NCI-H82 treated with DMSO at 0.1 percent for 48 hours (cell line): ENCODE results near the gene RANBP3.
"Not testable (repeated sequence)": the region's sequence is repeated elsewhere in the genome, so short reads cannot be mapped to it uniquely, and the experiment has no call there.

Experiments
- DNase-seq: peaks from one replicate; lab custom pipeline; 2025; ENCODE audit not compliant: unreplicated experiment; lab: John Stamatoyannopoulos, UW

The RANBP3 gene

DNA sequence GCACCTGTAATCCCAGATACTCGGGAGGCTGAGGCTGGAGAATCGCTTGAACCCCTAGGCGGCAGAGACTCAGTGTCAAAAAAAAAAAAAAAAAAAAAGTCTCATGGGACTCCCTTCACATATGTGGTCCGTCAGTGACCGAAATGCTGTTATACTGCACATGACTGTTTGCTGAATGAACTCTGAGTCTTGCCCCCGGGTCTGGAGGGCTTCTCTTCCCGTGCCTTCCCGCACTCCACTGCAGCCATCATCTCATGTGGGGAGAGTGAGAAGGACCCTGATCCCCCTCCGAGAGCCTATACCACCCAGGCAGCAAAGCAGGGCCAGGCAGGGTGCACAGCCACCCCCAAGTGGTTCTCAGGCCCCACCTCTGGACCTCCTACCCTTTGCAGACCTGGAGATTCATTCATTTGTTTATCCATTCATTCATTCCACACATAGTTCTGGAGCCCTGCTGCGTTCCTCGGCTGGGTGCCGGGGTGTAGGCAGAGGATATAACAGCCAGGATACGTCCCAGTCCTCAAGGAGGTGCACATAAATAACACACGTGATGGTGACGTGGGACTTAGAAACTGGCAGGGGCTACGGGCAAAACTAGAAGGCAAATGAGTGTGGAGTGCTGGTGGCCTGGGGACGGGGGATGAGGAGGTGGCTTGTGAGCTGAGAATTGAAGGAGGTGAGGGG is 88.5 kb downstream of the RANBP3 start:
- DNase-seq, result no peak

DNA sequence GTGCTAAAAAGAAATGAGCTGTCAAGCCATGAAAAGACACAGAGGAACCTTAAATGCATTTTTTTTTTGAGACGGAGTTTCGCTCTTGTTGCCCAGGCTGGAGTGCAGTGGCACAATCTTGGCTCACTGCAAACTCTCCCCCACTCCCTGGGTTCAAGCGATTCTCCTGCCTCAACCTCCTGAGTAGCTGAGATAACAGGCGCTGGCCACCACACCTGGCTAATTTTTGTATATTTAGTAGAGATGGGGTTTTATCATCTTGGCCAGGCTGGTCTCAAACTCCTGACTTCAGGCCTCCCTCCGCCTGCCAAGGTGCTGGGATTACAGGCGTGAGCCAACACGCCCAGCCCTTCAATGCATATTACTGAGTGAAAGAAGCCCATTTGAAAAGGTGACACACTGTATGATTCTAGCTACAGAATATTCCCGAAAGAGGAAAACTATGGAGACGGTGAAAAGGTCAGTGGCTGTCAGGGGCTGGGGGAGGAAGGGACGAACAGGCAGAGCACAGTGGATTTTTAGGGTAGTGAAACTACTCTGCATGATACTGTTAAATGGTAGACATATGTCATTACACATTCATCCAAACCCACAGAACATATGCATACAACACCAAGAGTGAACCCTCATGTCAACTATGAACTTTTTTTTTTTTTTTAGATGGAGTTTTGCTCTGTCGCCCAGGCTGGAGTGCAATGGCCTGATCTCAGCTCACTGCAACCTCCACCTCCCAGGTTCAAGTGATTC is 93.7 kb downstream of the RANBP3 start:
- not testable (repeated sequence) for DNase-seq

DNA sequence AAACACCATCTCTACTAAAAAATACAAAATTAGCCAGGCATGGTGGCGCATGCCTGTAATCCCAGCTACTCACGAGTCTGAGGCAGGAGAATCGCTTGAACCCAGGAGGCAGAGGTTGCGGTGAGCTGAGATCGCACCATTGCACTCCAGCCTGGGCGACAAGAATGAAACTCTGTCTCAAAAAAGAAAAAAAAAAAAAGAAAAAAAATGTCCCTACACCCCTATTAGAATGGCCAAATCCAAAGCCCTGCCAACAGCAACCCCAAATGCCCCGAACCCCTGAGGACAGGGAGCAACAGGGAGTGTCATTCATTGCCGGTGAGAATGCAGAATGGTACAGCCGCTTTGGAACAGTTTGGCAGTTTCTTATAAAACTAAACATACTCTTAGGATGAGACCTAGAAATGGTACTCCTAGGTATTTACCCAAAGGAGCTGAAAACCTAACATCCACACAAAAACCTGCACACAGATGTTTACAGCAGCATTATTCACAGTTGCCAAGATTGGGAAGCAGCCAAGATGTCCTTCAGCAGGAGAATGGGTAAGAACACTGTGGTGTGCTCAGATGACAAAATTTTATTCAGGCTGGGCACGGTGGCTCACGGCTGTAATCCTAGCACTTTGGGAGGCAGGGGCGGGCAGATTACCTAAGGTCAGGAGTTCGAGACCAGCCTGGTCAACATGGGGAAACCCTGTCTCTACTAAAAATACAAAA is 94.6 kb downstream of the RANBP3 start:
- not testable (repeated sequence) for DNase-seq

GRCh38 chr19:5882421-5882968 is 95.4 kb downstream of the RANBP3 start:
- DNase-seq, result no peak

DNA sequence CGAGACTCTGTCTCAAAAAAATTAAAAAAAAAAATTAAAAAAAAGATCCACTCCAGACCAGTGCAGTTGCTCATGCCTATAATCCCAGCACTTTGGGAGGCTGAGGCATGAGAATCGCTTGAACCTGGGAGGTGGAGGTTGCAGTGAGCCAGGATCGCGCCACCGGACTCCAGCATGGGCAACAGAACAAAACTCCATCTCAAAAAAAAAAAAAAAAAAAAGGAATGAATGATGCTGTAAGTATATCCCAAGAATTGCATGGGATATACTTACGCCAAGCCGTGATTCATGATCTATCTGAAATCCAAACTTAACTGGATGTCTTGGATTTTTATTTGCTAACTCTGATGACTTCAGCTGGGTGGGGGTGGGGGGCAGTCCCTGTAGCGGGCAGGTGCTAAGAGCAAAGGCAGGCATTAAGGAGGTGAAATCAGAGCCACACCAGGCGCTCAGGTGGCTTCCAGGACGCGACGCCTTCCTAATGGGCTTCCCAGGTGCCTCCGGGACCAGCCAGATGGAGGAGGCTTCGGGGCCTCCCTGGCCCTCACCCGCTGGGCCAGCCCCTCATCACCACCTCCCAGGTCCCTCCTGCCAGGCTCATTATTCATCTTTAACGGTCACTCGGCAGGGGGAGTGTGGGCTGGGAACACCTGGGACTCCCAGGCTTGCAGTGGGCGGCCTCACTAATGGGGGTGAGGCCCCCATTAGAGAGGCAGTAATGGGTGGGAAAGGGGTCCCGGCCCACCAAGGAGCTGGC is 96.2 kb downstream of the RANBP3 start:
- no peak for DNase-seq

- DNase-seq, result no peak
Observed at GRCh38 chr19:5880604-5881078, 97.3 kb downstream of the RANBP3 start.

- no peak for DNase-seq
Observed at GRCh38 chr19:5880196-5880595, 97.7 kb downstream of the RANBP3 start.

GRCh38 chr19:5877882-5878281 is 100.1 kb downstream of the RANBP3 start:
- DNase-seq, result no peak

DNA sequence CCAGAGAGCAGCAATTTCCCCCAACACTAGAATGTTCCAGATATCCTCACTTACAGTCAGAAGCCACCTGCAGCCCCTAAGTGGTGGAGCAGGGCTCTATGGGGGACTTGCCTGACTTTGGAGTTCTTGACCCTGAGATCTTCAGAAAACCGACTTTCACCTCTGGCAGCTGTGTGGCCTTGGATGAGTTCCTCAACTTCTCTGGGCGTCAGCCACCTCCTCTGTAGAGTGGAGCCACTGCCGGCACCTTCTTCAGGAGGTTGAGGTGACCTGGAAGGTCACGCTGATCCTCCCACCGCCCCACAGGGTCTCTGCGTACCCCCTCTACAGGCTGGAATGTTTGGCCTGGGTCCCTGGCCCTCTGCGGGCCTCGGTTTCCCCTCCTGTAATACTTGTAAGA is 100.5 kb downstream of the RANBP3 start:
- DNase-seq, result no peak

DNA sequence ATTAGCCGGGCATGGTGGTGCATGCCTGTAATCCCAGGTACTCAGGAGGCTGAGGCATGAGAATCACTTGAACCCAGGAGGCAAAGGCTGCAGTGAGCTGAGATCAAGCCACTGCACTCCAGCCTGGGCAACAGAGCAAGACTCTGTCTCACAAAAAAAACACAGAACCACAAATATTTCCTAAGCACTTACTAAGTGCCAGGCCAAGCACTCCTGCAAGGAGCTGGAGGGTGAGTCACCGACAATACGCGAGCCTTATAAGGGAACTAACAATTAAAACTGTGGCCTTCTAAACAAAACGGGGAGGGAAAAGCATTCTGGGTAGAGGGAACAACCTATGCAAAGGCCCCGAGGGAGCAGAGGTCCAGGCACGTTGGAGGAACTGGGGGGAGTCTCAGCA is 103.4 kb downstream of the RANBP3 start:
- not testable (repeated sequence) for DNase-seq

GRCh38 chr19:5873617-5874199 is 104.2 kb downstream of the RANBP3 start:
- no peak for DNase-seq

DNA sequence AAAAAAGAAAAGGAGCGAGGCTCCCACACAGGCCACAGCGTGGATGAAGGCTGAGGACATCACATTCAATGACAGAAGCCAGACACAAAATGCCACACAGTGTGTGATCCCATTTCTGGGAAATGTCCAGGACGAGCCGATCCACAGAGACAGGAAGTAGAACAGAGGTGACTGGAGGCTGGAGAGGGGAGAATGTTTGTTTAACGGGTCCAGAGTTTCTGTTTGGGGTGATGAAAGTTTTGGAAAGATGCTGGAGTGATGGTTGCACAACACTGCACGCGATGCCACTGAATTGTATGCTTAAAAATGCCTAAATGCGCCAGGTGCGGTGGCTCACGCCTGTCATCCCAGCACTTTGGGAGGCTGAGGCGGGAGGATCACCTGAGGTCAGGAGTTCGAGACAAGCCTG is 107.0 kb downstream of the RANBP3 start:
- DNase-seq, result no peak

DNA sequence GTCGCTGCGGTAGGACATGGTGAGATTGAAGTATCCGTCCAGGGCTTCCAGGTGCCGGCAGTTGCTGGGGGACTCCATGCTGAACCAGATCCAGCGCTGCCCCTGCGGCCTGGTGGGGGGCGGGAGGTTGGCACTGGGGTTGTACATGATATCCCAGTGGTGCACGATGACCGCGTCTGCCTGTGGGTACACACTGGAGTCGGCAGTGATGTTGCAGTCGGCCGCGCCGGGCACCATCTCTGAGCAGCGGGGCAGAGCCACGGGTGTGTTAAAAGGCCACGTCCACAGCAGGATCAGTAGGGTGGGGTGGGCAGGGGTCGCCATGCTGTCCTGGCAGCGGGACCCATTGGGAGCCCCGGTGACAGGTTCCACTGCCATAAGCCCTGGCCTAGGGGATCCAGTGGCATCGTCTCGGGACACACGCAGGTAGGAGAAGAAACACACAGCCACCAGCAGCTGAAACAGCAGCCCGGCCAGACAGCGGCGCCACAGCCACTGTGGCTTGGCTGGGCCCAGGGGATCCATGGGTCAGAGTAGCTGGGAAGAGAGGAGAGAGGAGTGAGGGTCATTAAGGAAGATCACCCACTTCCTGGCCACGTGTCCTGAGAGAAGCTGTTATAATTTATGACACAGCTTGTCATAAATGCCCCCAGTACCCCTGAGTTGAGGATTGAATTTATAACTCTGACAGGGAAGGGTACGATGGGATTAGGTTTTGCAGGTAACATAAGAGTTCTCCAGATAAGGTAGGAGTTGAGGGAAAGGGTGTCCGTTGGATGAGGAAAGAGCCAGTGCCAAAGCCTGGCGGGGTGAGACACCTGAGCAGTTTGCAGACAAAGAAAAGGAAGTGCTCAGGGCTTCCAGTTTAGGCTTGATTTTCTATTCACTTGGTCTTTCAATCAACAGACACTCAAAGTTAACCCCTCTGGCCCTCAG is 110.5 kb downstream of the RANBP3 start:
- DNase-seq, result no peak
